HG02884 (cell line): ENCODE measurements around the gene GATA2.

ENCODE experiments used
- ATAC-seq: cut with Tn5 transposase; IDR thresholded peaks from one replicate; pipeline ENCODE4 v1.9.1; 2021; ENCODE audit warnings: mild to moderate bottlenecking, moderate library complexity; ENCODE audit not compliant: unreplicated experiment

The GATA2 gene

DNA sequence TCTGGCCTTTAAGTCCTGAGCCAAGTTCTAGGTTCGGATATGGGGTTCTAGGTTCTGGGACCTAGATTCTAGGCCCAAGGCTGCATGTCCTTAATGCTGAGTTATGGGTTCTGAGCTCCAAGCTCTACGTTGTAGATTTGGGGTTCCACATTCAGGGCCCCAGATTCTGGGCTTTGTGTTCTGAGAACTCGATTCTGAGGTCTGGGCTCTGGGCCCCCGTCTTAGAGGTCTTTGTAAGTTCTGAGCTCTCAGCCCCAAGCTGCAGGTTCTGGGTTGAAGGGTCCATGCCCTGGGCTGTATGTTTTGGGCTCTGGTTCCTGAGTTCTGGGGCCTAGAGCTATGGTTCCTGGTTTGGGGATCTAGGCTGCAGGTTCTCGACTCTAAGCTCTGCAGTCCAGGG lies 16.3 kb downstream of the GATA2 start:
- ATAC-seq = no peak

- ATAC-seq = no peak
These were observed 17.6 kb downstream of the GATA2 start for GRCh38 chr3:128475355-128475754.

- ATAC-seq = no peak
These were observed 19.3 kb downstream of the GATA2 start for GRCh38 chr3:128473737-128474136.

DNA sequence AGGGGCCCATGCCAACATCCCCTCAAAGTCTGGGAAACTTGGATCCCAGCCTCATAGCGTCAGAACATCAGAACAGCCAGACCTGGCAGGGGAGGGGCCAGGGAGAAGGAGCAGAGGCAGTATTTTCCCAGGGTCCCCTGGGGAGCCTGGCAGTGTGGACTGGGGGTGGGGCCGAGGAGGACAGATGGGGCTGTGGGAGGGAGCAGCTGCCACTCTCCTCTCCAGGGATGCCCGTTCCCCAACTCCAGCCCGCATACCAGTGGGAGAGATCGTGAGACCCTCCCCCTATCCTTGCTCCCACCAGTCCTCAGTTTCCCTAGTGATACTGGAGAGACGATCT lies 19.9 kb downstream of the GATA2 start:
- ATAC-seq = no peak

- ATAC-seq = no peak
These were observed 20.4 kb downstream of the GATA2 start for GRCh38 chr3:128472449-128473179.

- no peak for ATAC-seq
These were observed 21.3 kb downstream of the GATA2 start for GRCh38 chr3:128471720-128472119.

GRCh38 chr3:128471110-128471509 lies 21.9 kb downstream of the GATA2 start:
- no peak for ATAC-seq

GRCh38 chr3:128470134-128470899 lies 22.7 kb downstream of the GATA2 start:
- no peak for ATAC-seq

DNA sequence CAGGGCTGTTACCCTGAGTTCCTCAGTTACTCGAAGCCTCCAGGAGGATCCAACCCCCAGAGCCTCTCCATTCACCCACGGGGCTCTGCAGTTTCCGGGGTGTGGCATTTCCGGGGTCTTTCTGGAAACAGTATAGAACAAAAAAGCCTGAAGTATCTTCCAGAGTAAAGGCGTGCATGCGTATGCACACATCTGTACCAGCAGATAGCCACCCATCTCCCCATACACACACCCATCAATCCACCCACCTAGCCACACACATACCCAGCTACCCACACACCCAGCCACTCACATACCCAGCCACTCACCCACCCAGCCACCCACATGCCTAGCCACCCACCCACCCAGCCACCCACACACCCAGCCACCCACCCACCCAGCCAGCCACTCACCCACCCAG lies 23.4 kb downstream of the GATA2 start:
- ATAC-seq = no peak

- no peak for ATAC-seq
These were observed 24.0 kb downstream of the GATA2 start for GRCh38 chr3:128468791-128469527.

GRCh38 chr3:128468285-128468790 lies 24.7 kb downstream of the GATA2 start:
- ATAC-seq = no peak

GRCh38 chr3:128466840-128467541 lies 26.0 kb downstream of the GATA2 start, which contains the start of gene DNAJB8:
Gene DNAJB8, minus strand, starts transcription at chr3:128466890. Its CDS starts 3,645 bp downstream, at chr3:128463245.
- ATAC-seq = no peak

GRCh38 chr3:128464702-128465101 lies 28.3 kb downstream of the GATA2 start:
- ATAC-seq = no peak

DNA sequence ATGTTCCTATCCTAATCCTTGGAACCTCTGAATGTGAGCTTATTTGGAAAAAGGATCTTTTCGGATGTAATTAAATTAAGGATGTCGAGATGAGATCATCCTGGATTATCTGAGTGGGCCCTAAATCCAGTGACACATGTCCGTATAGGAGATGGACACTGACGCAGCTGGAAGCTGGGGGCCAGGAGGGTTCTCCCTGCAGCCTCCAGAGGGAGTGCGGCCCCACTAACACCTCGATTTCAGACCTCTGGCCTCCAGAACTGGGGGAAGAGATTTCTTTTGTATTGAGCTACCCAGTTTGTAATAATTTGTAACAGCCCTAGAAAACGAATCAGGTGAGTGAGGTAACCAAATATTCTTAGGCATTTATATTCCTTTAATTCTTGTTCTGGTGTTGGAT lies 28.8 kb downstream of the GATA2 start:
- ATAC-seq = no peak

GRCh38 chr3:128463771-128464170 lies 29.2 kb downstream of the GATA2 start:
- no peak for ATAC-seq

DNA sequence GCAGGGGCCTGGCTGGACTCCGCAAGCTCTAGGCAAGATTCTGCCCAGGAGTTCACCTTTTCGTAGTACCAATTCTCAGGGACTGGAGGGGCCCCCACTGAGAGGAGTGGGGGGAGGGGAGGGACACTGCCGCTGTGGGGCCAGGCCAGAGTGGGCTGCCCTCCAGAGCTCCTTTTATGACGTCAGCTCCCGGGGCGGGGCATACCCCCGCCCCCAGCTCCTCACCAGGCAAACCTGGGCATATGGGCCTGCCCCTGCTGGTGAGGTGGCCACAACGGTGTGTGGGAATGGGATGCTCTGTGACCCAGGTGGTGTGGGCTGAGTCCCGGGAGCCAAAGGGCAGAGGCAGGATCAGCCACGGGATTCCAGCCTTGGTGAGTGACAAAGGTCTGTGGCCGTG lies 29.6 kb downstream of the GATA2 start:
- no peak for ATAC-seq

DNA sequence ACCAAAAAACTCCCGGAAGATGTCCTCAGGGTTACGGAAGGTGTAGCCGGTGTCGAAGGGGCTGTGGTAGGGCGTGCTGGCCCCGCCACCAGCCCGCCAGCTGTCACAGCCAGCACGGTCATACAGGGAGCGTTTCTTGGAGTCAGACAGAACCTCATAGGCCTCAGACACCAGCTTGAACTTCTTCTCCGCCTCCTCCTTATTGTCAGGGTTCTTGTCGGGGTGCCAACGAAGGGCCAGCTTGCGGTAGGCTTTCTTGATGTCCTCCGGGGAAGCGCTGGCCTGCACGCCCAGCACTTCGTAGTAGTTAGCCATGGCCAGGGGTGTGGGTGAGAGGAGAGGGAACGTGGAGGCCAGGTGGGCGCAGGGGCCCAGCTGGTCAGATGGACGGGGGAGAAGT lies 30.1 kb downstream of the GATA2 start:
- no peak for ATAC-seq

DNA sequence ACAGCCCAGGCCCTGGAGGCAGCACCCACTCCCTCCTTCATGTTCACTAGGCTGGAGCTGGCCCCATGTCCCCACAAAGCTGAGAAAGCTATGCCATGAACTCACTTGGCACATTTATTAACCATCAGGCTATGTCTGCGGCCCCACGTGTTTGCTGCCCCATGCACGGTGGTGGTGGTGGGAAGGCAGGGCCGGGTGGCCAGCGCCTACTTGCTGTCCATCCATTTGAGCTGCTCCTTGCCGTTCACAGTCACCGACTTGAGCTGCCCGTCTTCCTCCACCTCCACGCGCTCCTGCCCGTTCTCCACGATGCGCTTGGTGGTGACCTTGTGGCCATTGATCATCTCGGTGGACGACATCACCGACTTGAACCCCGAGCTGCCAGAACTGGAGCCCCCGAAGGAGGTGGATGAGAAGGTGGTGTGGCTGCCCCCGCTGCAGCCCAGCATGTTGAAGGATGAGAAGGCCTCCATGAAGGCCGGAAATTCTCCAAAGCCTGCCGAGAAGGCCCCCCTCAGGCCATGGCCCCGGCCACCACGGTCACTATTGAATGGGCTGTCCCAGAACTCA lies 30.6 kb downstream of the GATA2 start:
- no peak for ATAC-seq

DNA sequence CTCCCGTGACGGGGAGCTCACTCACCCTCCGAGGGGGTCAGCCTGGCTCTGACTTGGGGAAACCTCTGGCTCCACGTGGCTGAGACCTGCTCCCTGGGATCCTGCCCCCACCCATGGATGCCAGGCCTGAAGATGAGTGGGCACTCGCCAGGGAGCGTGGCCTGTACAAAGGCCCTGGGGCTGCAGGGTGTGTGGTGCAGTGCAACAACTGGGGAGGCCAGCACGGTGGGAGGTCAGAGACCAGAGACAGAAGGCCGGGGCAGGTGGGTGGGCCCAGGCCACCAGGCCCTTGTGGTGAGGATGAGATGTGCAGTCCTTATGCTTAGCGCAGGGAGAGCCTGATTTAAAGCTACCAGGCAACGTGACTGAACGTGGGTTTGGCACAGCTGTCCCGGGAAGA lies 31.3 kb downstream of the GATA2 start:
- ATAC-seq = no peak

DNA sequence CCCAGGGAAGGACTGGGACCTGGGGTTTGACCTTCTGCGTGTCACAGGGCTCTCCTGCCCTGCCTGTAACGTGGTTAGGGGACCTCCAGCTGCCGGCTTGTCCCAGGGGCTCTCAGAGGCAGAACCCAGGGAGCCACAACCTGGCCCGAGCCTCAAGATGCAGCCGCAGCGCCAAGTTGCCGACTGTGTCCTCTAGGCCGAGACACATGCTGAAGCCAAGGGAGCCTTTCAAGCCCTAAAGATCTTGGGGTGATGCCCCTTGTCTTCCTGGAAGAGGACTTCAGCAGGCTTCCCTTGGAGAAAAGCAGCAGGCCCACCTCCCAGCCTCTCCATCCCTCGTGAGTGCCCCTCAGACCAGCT lies 33.6 kb downstream of the GATA2 start:
- ATAC-seq = no peak
